WERI-Rb-1 (cell line): ENCODE results near the gene TSPAN8.

Source experiments
- DNase-seq: peaks from one replicate; pipeline ENCODE4 v3.0.0-alpha.2; 2020
- H3K27ac ChIP-seq: fragments of 250-450 bp; sonication (Bioruptor Pico); 2 replicates; pipeline ENCODE4 v1.5.1; 2020; ENCODE audit warnings: mild to moderate bottlenecking, moderate library complexity
- H3K27me3 ChIP-seq: fragments of 250-450 bp; sonication (Bioruptor Pico); 2 replicates; pipeline ENCODE4 v1.5.1; 2021; ENCODE audit warnings: mild to moderate bottlenecking, low read depth, moderate library complexity; ENCODE audit not compliant: insufficient read depth, severe bottlenecking
- H3K36me3 ChIP-seq: fragments of 250-450 bp; sonication (Bioruptor Pico); 2 replicates; pipeline ENCODE4 v1.5.1; 2020; ENCODE audit warnings: mild to moderate bottlenecking, moderate library complexity
- H3K4me3 ChIP-seq: 2 replicates; pipeline ENCODE4 v1.5.1; 2011; ENCODE audit warnings: low read depth, mild to moderate bottlenecking, control low read depth, low read length
- H3K9me3 ChIP-seq: fragments of 250-450 bp; sonication (Bioruptor Pico); 2 replicates; pipeline ENCODE4 v1.5.1; 2021; ENCODE audit warnings: mild to moderate bottlenecking, moderate library complexity; ENCODE audit not compliant: severe bottlenecking
- CTCF ChIP-seq: IDR thresholded peaks from 2 replicates; pipeline ENCODE4 v1.5.1; 2011; ENCODE audit warnings: low read depth, mild to moderate bottlenecking, control low read depth, inconsistent platforms, low read length

The TSPAN8 gene

GRCh38 chr12:71194657-71195056 is 36.9 kb upstream of the TSPAN8 start:
- TF ChIP-seq CTCF = no peak
- no peak for DNase-seq
- no peaks in the 10 kb centered on the region for H3K36me3 ChIP-seq
- H3K9me3 ChIP-seq = no peaks in the 10 kb centered on the region
- H3K4me3 ChIP-seq = no peak overlapping the region
- no peaks in the 10 kb centered on the region for H3K27me3 ChIP-seq
- no peak overlapping the region for H3K27ac ChIP-seq

- Histone ChIP-seq H3K27me3 (no peaks in the 10 kb centered on the region), H3K27ac (no peak overlapping the region), H3K9me3 (no peaks in the 10 kb centered on the region), H3K4me3 (no peak overlapping the region), H3K36me3 (no peaks in the 10 kb centered on the region)
- TF ChIP-seq CTCF = no peak
- DNase-seq = no peak
Observed at GRCh38 chr12:71193041-71193440, 35.2 kb upstream of the TSPAN8 start.

GRCh38 chr12:71191509-71192196 is 33.9 kb upstream of the TSPAN8 start:
- H3K27ac ChIP-seq = no peak overlapping the region
- no peaks in the 10 kb centered on the region for H3K36me3 ChIP-seq
- no peaks in the 10 kb centered on the region for H3K9me3 ChIP-seq
- no peaks in the 10 kb centered on the region for H3K27me3 ChIP-seq
- no peak for DNase-seq
- no peak overlapping the region for H3K4me3 ChIP-seq
- TF ChIP-seq CTCF = no peak

GRCh38 chr12:71190822-71191221 is 33.0 kb upstream of the TSPAN8 start:
- no peak for DNase-seq
- Histone ChIP-seq H3K4me3 (no peak overlapping the region), H3K9me3 (no peaks in the 10 kb centered on the region), H3K27ac (no peak overlapping the region), H3K27me3 (no peaks in the 10 kb centered on the region), H3K36me3 (no peaks in the 10 kb centered on the region)
- TF ChIP-seq CTCF = no peak

GRCh38 chr12:71187379-71187778 is 29.6 kb upstream of the TSPAN8 start:
- Histone ChIP-seq H3K9me3 (no peaks in the 10 kb centered on the region), H3K4me3 (no peak overlapping the region)
- TF ChIP-seq CTCF = no peak

More at GRCh38 chr12:71187379-71187778, 29.6 kb upstream of the TSPAN8 start:
- Histone ChIP-seq H3K27me3 (no peaks in the 10 kb centered on the region), H3K27ac (no peak overlapping the region), H3K36me3 (no peaks in the 10 kb centered on the region)
- DNase-seq = no peak
